CD4-positive, alpha-beta T cell treated with Interferon alpha-2 for 1 hour (primary cell): Measurements from ENCODE around the gene OR10P1.

ENCODE experiments used
- DNase-seq, 2 donors: peaks; one replicate each; pipeline ENCODE4 v3.0.0-alpha.2; 2020 to 2022

Gene OR10P1

GRCh38 chr12:55686366-55687010, 49.8 kb downstream of the OR10P1 start:
- DNase-seq = no peak
